ENCODE results near the gene CHMP2A. TPM values are rescaled to one million over a fixed set of nuclear protein-coding genes. Genes with fewer than 3 reads are reported as not detected.

CHMP2A gene
- total RNA-seq (100 to 1,000 TPM in 1 of 2 donors, 10 to 100 TPM in 1; 47.4 to 115 TPM), polyA plus RNA-seq (ENCODE audit: insufficient read length in 2 of 2) (100 to 1,000 TPM; 134 to 143 TPM)
- long read RNA-seq, donor 1, transcript CHMP2A-206 (5 exons, 1,178 nt): minor isoform, 14 of 119 reads
- long read RNA-seq, donor 1, transcript CHMP2A-207 (2 exons, 592 nt): minor isoform, 6 of 119 reads
- long read RNA-seq, donor 1, transcript CHMP2A-208 (6 exons, 885 nt): minor isoform, 30 of 119 reads
- long read RNA-seq, donor 1, transcript CHMP2A-201 (6 exons, 913 nt): major isoform, 42 of 119 reads
- long read RNA-seq, donor 1, partial matches to known transcripts: 26 of 119 reads
- long read RNA-seq, donor 1, other reads (novel, unspliced or antisense): 0 of 119 reads
- long read RNA-seq, donor 2, transcript CHMP2A-201 (6 exons, 913 nt): major isoform, 17 of 44 reads
- long read RNA-seq, donor 2, transcript CHMP2A-206 (5 exons, 1,178 nt): minor isoform, 10 of 44 reads
- long read RNA-seq, donor 2, transcript CHMP2A-208 (6 exons, 885 nt): minor isoform, 9 of 44 reads
- long read RNA-seq, donor 2, partial matches to known transcripts: 5 of 44 reads
- long read RNA-seq, donor 2, other reads (novel, unspliced or antisense): 0 of 44 reads
- long read RNA-seq, donor 3, transcript CHMP2A-201 (6 exons, 913 nt): major isoform, 10 of 33 reads
- long read RNA-seq, donor 3, transcript CHMP2A-206 (5 exons, 1,178 nt): minor isoform, 9 of 33 reads
- long read RNA-seq, donor 3, partial matches to known transcripts: 9 of 33 reads
- long read RNA-seq, donor 3, other reads (novel, unspliced or antisense): 0 of 33 reads
- long read RNA-seq, donor 4, transcript CHMP2A-206 (5 exons, 1,178 nt): minor isoform, 16 of 96 reads
- long read RNA-seq, donor 4, transcript CHMP2A-201 (6 exons, 913 nt): major isoform, 27 of 96 reads
- long read RNA-seq, donor 4, transcript CHMP2A-208 (6 exons, 885 nt): minor isoform, 18 of 96 reads
- long read RNA-seq, donor 4, partial matches to known transcripts: 30 of 96 reads
- long read RNA-seq, donor 4, other reads (novel, unspliced or antisense): 0 of 96 reads

- peaks cover 61% of the 10 kb centered on the region for H3K36me3 ChIP-seq (ENCODE audit: control insufficient read depth, insufficient read depth, low read length)
- peak; percentile 84 to 99 (median 94) for DNase-seq (ENCODE audit: low read depth in 4 of 6, low spot score in 6 of 6)
- WGBS (ENCODE audit: insufficient coverage): 1% methylated on average over 69 of the region's 69 CpGs
Observed at GRCh38 chr19:58554494-58555368, at the start of gene CHMP2A. Gene CHMP2A (minus strand): TSS chr19:58555105. CDS start chr19:58554212, 893 bp downstream.

GRCh38 chr19:58586133-58586765 lies 31.3 kb upstream of the CHMP2A start:
- no peak overlapping the region for H3K27ac ChIP-seq (ENCODE audit: low read depth, low read length)
- H3K4me3 ChIP-seq (ENCODE audit: low read depth, low read length): no peak overlapping the region
- no peaks in the 10 kb centered on the region for H3K9me3 ChIP-seq (ENCODE audit: control insufficient read depth, insufficient read depth, low read length)
- H3K36me3 ChIP-seq (ENCODE audit: control insufficient read depth, insufficient read depth, low read length): peaks cover 36% of the 10 kb centered on the region
- WGBS (ENCODE audit: insufficient coverage): 92% methylated on average over 4 of the region's 4 CpGs
- no peak for DNase-seq (ENCODE audit: low read depth in 4 of 6, low spot score in 6 of 6)
- peaks cover 3% of the 10 kb centered on the region for H3K4me1 ChIP-seq (ENCODE audit: control insufficient read depth, insufficient read depth, low read length)
- no peaks in the 10 kb centered on the region for H3K27me3 ChIP-seq (ENCODE audit: control insufficient read depth, insufficient read depth, low read length)

More at GRCh38 chr19:58554494-58555368, at the start of gene CHMP2A:
- H3K27ac ChIP-seq (ENCODE audit: low read depth, low read length): peak within 1 kb of the TSS; percentile 97
- peak within 1 kb of the TSS; percentile 82 for H3K4me3 ChIP-seq (ENCODE audit: low read depth, low read length)
- no peaks in the 10 kb centered on the region for H3K9me3 ChIP-seq (ENCODE audit: control insufficient read depth, insufficient read depth, low read length)
- peaks cover 56% of the 10 kb centered on the region for H3K4me1 ChIP-seq (ENCODE audit: control insufficient read depth, insufficient read depth, low read length)
- H3K27me3 ChIP-seq (ENCODE audit: control insufficient read depth, insufficient read depth, low read length): no peaks in the 10 kb centered on the region

- DNase-seq (ENCODE audit: low read depth in 4 of 6, low spot score in 6 of 6): no peak
- Histone ChIP-seq H3K27me3 (ENCODE audit: control insufficient read depth, insufficient read depth, low read length) (no peaks in the 10 kb centered on the region), H3K4me1 (ENCODE audit: control insufficient read depth, insufficient read depth, low read length) (peaks cover 6% of the 10 kb centered on the region), H3K27ac (ENCODE audit: low read depth, low read length) (no peak overlapping the region), H3K4me3 (ENCODE audit: low read depth, low read length) (no peak overlapping the region), H3K9me3 (ENCODE audit: control insufficient read depth, insufficient read depth, low read length) (no peaks in the 10 kb centered on the region), H3K36me3 (ENCODE audit: control insufficient read depth, insufficient read depth, low read length) (peaks cover 38% of the 10 kb centered on the region)
- WGBS (ENCODE audit: insufficient coverage): 63% methylated on average over 3 of the region's 6 CpGs
Observed at GRCh38 chr19:58585442-58586132, 30.7 kb upstream of the CHMP2A start.

- Histone ChIP-seq H3K4me3 (ENCODE audit: low read depth, low read length) (no peak overlapping the region), H3K27me3 (ENCODE audit: control insufficient read depth, insufficient read depth, low read length) (no peaks in the 10 kb centered on the region), H3K9me3 (ENCODE audit: control insufficient read depth, insufficient read depth, low read length) (no peaks in the 10 kb centered on the region), H3K4me1 (ENCODE audit: control insufficient read depth, insufficient read depth, low read length) (peaks cover 6% of the 10 kb centered on the region), H3K36me3 (ENCODE audit: control insufficient read depth, insufficient read depth, low read length) (peaks cover 38% of the 10 kb centered on the region), H3K27ac (ENCODE audit: low read depth, low read length) (no peak overlapping the region)
- WGBS (ENCODE audit: insufficient coverage): 87% methylated on average over 3 of the region's 9 CpGs
- DNase-seq (ENCODE audit: low read depth in 4 of 6, low spot score in 6 of 6): no peak
Observed at GRCh38 chr19:58584498-58585441, 29.9 kb upstream of the CHMP2A start.

GRCh38 chr19:58582985-58583384 lies 28.1 kb upstream of the CHMP2A start:
- Histone ChIP-seq H3K27ac (ENCODE audit: low read depth, low read length) (no peak overlapping the region), H3K4me3 (ENCODE audit: low read depth, low read length) (no peak overlapping the region), H3K27me3 (ENCODE audit: control insufficient read depth, insufficient read depth, low read length) (no peaks in the 10 kb centered on the region), H3K36me3 (ENCODE audit: control insufficient read depth, insufficient read depth, low read length) (peaks cover 43% of the 10 kb centered on the region), H3K9me3 (ENCODE audit: control insufficient read depth, insufficient read depth, low read length) (no peaks in the 10 kb centered on the region), H3K4me1 (ENCODE audit: control insufficient read depth, insufficient read depth, low read length) (peaks cover 9% of the 10 kb centered on the region)
- no peak for DNase-seq (ENCODE audit: low read depth in 4 of 6, low spot score in 6 of 6)
- 96% methylated on average over 6 of the region's 6 CpGs for WGBS (ENCODE audit: insufficient coverage)

- H3K27me3 ChIP-seq (ENCODE audit: control insufficient read depth, insufficient read depth, low read length): no peaks in the 10 kb centered on the region
- no peak overlapping the region for H3K4me3 ChIP-seq (ENCODE audit: low read depth, low read length)
- no peak overlapping the region for H3K27ac ChIP-seq (ENCODE audit: low read depth, low read length)
- H3K4me1 ChIP-seq (ENCODE audit: control insufficient read depth, insufficient read depth, low read length): peaks cover 23% of the 10 kb centered on the region
- 71% methylated on average over 62 of the region's 62 CpGs for WGBS (ENCODE audit: insufficient coverage)
- H3K36me3 ChIP-seq (ENCODE audit: control insufficient read depth, insufficient read depth, low read length): peaks cover 48% of the 10 kb centered on the region
- DNase-seq (ENCODE audit: low read depth in 4 of 6, low spot score in 6 of 6): peak in 2 of 6 donors; percentile 81 to 86
- no peaks in the 10 kb centered on the region for H3K9me3 ChIP-seq (ENCODE audit: control insufficient read depth, insufficient read depth, low read length)
Observed at GRCh38 chr19:58581227-58582141, 26.6 kb upstream of the CHMP2A start.

- 96% methylated on average over 6 of the region's 8 CpGs for WGBS (ENCODE audit: insufficient coverage)
- Histone ChIP-seq H3K27me3 (ENCODE audit: control insufficient read depth, insufficient read depth, low read length) (no peaks in the 10 kb centered on the region), H3K4me3 (ENCODE audit: low read depth, low read length) (no peak overlapping the region), H3K4me1 (ENCODE audit: control insufficient read depth, insufficient read depth, low read length) (peaks cover 35% of the 10 kb centered on the region), H3K9me3 (ENCODE audit: control insufficient read depth, insufficient read depth, low read length) (no peaks in the 10 kb centered on the region), H3K27ac (ENCODE audit: low read depth, low read length) (no peak overlapping the region), H3K36me3 (ENCODE audit: control insufficient read depth, insufficient read depth, low read length) (peaks cover 40% of the 10 kb centered on the region)
- no peak for DNase-seq (ENCODE audit: low read depth in 4 of 6, low spot score in 6 of 6)
Observed at GRCh38 chr19:58579473-58580142, 24.7 kb upstream of the CHMP2A start.

Measured in spinal cord (tissue), 10 donors.